HG03097 (cell line): ENCODE results near the gene CCNY.

Experiments used
- ATAC-seq: cut with Tn5 transposase; IDR thresholded peaks from one replicate; pipeline ENCODE4 v1.9.1; 2021; ENCODE audit not compliant: unreplicated experiment, low FRiP score

The CCNY gene

GRCh38 chr10:35448687-35449662, 112.7 kb downstream of the CCNY start:
- ATAC-seq, result no peak

- ATAC-seq, result no peak
These were observed 113.6 kb downstream of the CCNY start for GRCh38 chr10:35449944-35450343.

- ATAC-seq, result peak; percentile 89
These were observed 115.1 kb downstream of the CCNY start for GRCh38 chr10:35451151-35452016.

- ATAC-seq, result no peak
These were observed 115.9 kb downstream of the CCNY start for GRCh38 chr10:35452171-35452570.

- ATAC-seq, result no peak
These were observed 116.5 kb downstream of the CCNY start for GRCh38 chr10:35452847-35453246.

- ATAC-seq, result no peak
These were observed 117.7 kb downstream of the CCNY start for GRCh38 chr10:35453855-35454532.

GRCh38 chr10:35456153-35456720, 119.9 kb downstream of the CCNY start:
- ATAC-seq, result no peak

- no peak for ATAC-seq
These were observed 120.5 kb downstream of the CCNY start for GRCh38 chr10:35456784-35457183.

GRCh38 chr10:35458500-35459448, 122.5 kb downstream of the CCNY start:
- no peak for ATAC-seq

GRCh38 chr10:35459449-35459847, 123.1 kb downstream of the CCNY start:
- no peak for ATAC-seq

GRCh38 chr10:35460852-35461460, 124.6 kb downstream of the CCNY start:
- ATAC-seq, result no peak

- peak; percentile 65 for ATAC-seq
These were observed 126.2 kb downstream of the CCNY start for GRCh38 chr10:35462491-35462934.

GRCh38 chr10:35463105-35463867, 127.0 kb downstream of the CCNY start:
- no peak for ATAC-seq

GRCh38 chr10:35463878-35464277, 127.6 kb downstream of the CCNY start:
- ATAC-seq, result no peak

GRCh38 chr10:35464825-35465456, 128.6 kb downstream of the CCNY start:
- ATAC-seq, result no peak

- ATAC-seq, result no peak
These were observed 129.4 kb downstream of the CCNY start for GRCh38 chr10:35465673-35466072.

- ATAC-seq, result no peak
These were observed 129.9 kb downstream of the CCNY start for GRCh38 chr10:35466170-35466569.

GRCh38 chr10:35466661-35467060, 130.4 kb downstream of the CCNY start:
- ATAC-seq, result no peak
